ENCODE results near the gene PTPA. TPM values are rescaled to one million over a fixed set of nuclear protein-coding genes. Genes with fewer than 3 reads are reported as not detected.

Gene PTPA
- total RNA-seq, 1 donor from 2014 or later = 166 TPM

GRCh38 chr9:129197978-129198318 is 86.7 kb downstream of the PTPA start:
- H3K36me3 Mint-ChIP-seq (ENCODE audit: unreplicated experiment) = peaks cover 5% of the 10 kb centered on the region
- peaks cover 6% of the 10 kb centered on the region for H3K27me3 Mint-ChIP-seq (ENCODE audit: unreplicated experiment)
- no peak overlapping the region for H3K4me3 Mint-ChIP-seq (ENCODE audit: unreplicated experiment)
- TF ChIP-seq CTCF (IDR thresholded peaks at IDR 0.05; ENCODE audit: partially characterized antibody, unreplicated experiment) = no peak
- peaks cover 12% of the 10 kb centered on the region for H3K9me3 Mint-ChIP-seq (ENCODE audit: unreplicated experiment)
- DNase-seq = no peak
- no peak overlapping the region for H3K27ac Mint-ChIP-seq (ENCODE audit: unreplicated experiment)
- peaks cover 3% of the 10 kb centered on the region for H3K4me1 Mint-ChIP-seq (ENCODE audit: low read depth, unreplicated experiment)

Other genes starting within 250 kb of the PTPA start
- gene KYAT1, start 229.5 kb upstream of the PTPA start, total RNA-seq (ENCODE audit: unreplicated experiment) = 19.5 TPM
- gene LRRC8A, start 229.3 kb upstream of the PTPA start, total RNA-seq (ENCODE audit: unreplicated experiment) = 93.0 TPM
- 4.4 TPM for gene PHYHD1, start 190.4 kb upstream of the PTPA start, total RNA-seq (ENCODE audit: unreplicated experiment)
- gene DOLK, start 163.8 kb upstream of the PTPA start, total RNA-seq (ENCODE audit: unreplicated experiment) = 16.6 TPM
- gene NUP188, start 163.7 kb upstream of the PTPA start, total RNA-seq (ENCODE audit: unreplicated experiment) = 63.6 TPM
- 143 TPM for gene SH3GLB2, start 83.1 kb upstream of the PTPA start, total RNA-seq (ENCODE audit: unreplicated experiment)
- 40.2 TPM for gene MIGA2, start 74.8 kb upstream of the PTPA start, total RNA-seq (ENCODE audit: unreplicated experiment)
- 44.2 TPM for gene DOLPP1, start 30.3 kb upstream of the PTPA start, total RNA-seq (ENCODE audit: unreplicated experiment)
- gene CRAT, start 622 bp upstream of the PTPA start, total RNA-seq (ENCODE audit: unreplicated experiment) = 95.8 TPM
- 36.0 TPM for gene IER5L, start 66.8 kb downstream of the PTPA start, total RNA-seq (ENCODE audit: unreplicated experiment)

Data from glutamatergic neuron (in vitro differentiated cells).